ENCODE measurements around the gene ZFAND5.

Gene ZFAND5

GRCh38 chr9:72364679-72365524, at the start of gene ZFAND5:
TSS of gene ZFAND5 (minus strand) at chr9:72365208. CDS start at chr9:72360778, 4,430 bp downstream.
- peak; percentile 99 for DNase-seq (ENCODE audit: low spot score)

- no peak for DNase-seq (ENCODE audit: low spot score)
Measured at GRCh38 chr9:72412483-72413040, 47.6 kb upstream of the ZFAND5 start.

- DNase-seq (ENCODE audit: low spot score) = no peak
Measured at GRCh38 chr9:72410214-72410613, 45.2 kb upstream of the ZFAND5 start.

GRCh38 chr9:72407114-72407513, 42.1 kb upstream of the ZFAND5 start:
- no peak for DNase-seq (ENCODE audit: low spot score)

GRCh38 chr9:72402744-72403143, 37.7 kb upstream of the ZFAND5 start:
- DNase-seq (ENCODE audit: low spot score) = no peak

GRCh38 chr9:72401396-72401795, 36.4 kb upstream of the ZFAND5 start:
- DNase-seq (ENCODE audit: low spot score) = no peak

GRCh38 chr9:72400866-72401265, 35.9 kb upstream of the ZFAND5 start:
- DNase-seq (ENCODE audit: low spot score) = no peak

- DNase-seq (ENCODE audit: low spot score) = no peak
Measured at GRCh38 chr9:72399391-72399790, 34.4 kb upstream of the ZFAND5 start.

- DNase-seq (ENCODE audit: low spot score) = no peak
Measured at GRCh38 chr9:72396247-72397091, 31.5 kb upstream of the ZFAND5 start.

- no peak for DNase-seq (ENCODE audit: low spot score)
Measured at GRCh38 chr9:72394066-72394465, 29.1 kb upstream of the ZFAND5 start.

- DNase-seq (ENCODE audit: low spot score) = no peak
Measured at GRCh38 chr9:72390907-72391306, 25.9 kb upstream of the ZFAND5 start.

GRCh38 chr9:72386186-72386585, 21.2 kb upstream of the ZFAND5 start:
- no peak for DNase-seq (ENCODE audit: low spot score)

GRCh38 chr9:72384710-72385485, 19.9 kb upstream of the ZFAND5 start:
- no peak for DNase-seq (ENCODE audit: low spot score)

- DNase-seq (ENCODE audit: low spot score) = no peak
Measured at GRCh38 chr9:72383978-72384709, 19.1 kb upstream of the ZFAND5 start.

- DNase-seq (ENCODE audit: low spot score) = no peak
Measured at GRCh38 chr9:72382405-72382804, 17.4 kb upstream of the ZFAND5 start.

GRCh38 chr9:72377041-72377440, 12.0 kb upstream of the ZFAND5 start:
- no peak for DNase-seq (ENCODE audit: low spot score)

- DNase-seq (ENCODE audit: low spot score) = no peak
Measured at GRCh38 chr9:72371151-72371550, 6.1 kb upstream of the ZFAND5 start.

GRCh38 chr9:72365525-72366256, 683 bp upstream of the ZFAND5 start:
- peak; percentile 89 for DNase-seq (ENCODE audit: low spot score)

- peak; percentile 62 for DNase-seq (ENCODE audit: low spot score)
Measured at GRCh38 chr9:72363908-72364678, 915 bp downstream of the ZFAND5 start.

GRCh38 chr9:72363236-72363635, 1.8 kb downstream of the ZFAND5 start:
- DNase-seq (ENCODE audit: low spot score) = no peak
